ENCODE data around the gene G6PD. TPM values are rescaled to one million over a fixed set of nuclear protein-coding genes. Genes with fewer than 3 reads are reported as not detected.

The G6PD gene
- total RNA-seq, 5 donors from 2014 or later (not counting 1 experiment from before 2014, with no cell fraction given): 46.0 to 59.5 (median 52.4) TPM

GRCh38 chrX:154512879-154513553, 33.6 kb downstream of the G6PD start:
- peak overlapping the region in 1 of 3 donors; percentile 49 for H3K4me3 Mint-ChIP-seq
- H3K36me3 Mint-ChIP-seq: peaks cover 16% of the 10 kb centered on the region
- Histone ChIP-seq H3K27me3 (replicated peaks in 1 of 2; ENCODE audit: control insufficient read depth in 2 of 2, extremely low read depth in 1 of 2, insufficient read depth in 2 of 2, low read length in 1 of 2) (no peaks in the 10 kb centered on the region), H3K36me3 (ENCODE audit: control insufficient read depth in 2 of 2, extremely low read depth in 1 of 2, insufficient read depth in 1 of 2, low read length in 1 of 2) (peaks cover 4 to 10% of the 10 kb centered on the region in 2 donors), H3K4me1 (ENCODE audit: control insufficient read depth in 1 of 2, extremely low read depth in 1 of 2, insufficient read depth in 2 of 2, low read length in 2 of 2) (peaks cover 0 to 45% of the 10 kb centered on the region in 2 experiments), H3K9me3 (no peaks in the 10 kb centered on the region), H3K4me3 (ENCODE audit: control insufficient read depth in 1 of 2, extremely low read depth in 1 of 2, low read length in 1 of 2) (no peak overlapping the region), H3K27ac (ENCODE audit: low read length) (no peak overlapping the region)
- H3K27ac Mint-ChIP-seq: no peak overlapping the region
- no CpG with 5 or more reads among the region's 16 CpGs for WGBS (ENCODE audit: insufficient coverage)
- no peak for DNase-seq
- peaks cover 0 to 2% (median 0%) of the 10 kb centered on the region in 3 donors for H3K9me3 Mint-ChIP-seq
- peaks cover 0 to 9% of the 10 kb centered on the region in 2 donors for H3K27me3 Mint-ChIP-seq
- ChIA-PET POLR2A (no interaction called here), CTCF (no interaction called here)
- ATAC-seq (replicated peaks in 1 of 4): no peak
- H3K4me1 Mint-ChIP-seq: peaks cover 33 to 36% (median 33%) of the 10 kb centered on the region in 3 donors

GRCh38 chrX:154511761-154512160, 34.9 kb downstream of the G6PD start:
- Histone ChIP-seq H3K27me3 (replicated peaks in 1 of 2; ENCODE audit: control insufficient read depth in 2 of 2, extremely low read depth in 1 of 2, insufficient read depth in 2 of 2, low read length in 1 of 2) (no peaks in the 10 kb centered on the region), H3K4me3 (ENCODE audit: control insufficient read depth in 1 of 2, extremely low read depth in 1 of 2, low read length in 1 of 2) (no peak overlapping the region), H3K9me3 (no peaks in the 10 kb centered on the region), H3K36me3 (ENCODE audit: control insufficient read depth in 2 of 2, extremely low read depth in 1 of 2, insufficient read depth in 1 of 2, low read length in 1 of 2) (peaks cover 4 to 15% of the 10 kb centered on the region in 2 donors), H3K27ac (ENCODE audit: low read length) (peak overlapping the region; percentile 71), H3K4me1 (ENCODE audit: control insufficient read depth in 1 of 2, extremely low read depth in 1 of 2, insufficient read depth in 2 of 2, low read length in 2 of 2) (peaks cover 0 to 39% of the 10 kb centered on the region in 2 experiments)
- no peak for DNase-seq
- 40% methylated on average over 1 of the region's 12 CpGs for WGBS (ENCODE audit: insufficient coverage)
- POLR2A ChIA-PET: no interaction called here
- Mint-ChIP-seq H3K27ac (peak overlapping the region; percentile 82 to 87), H3K27me3 (peaks cover 0 to 9% of the 10 kb centered on the region in 2 donors), H3K36me3 (peaks cover 16% of the 10 kb centered on the region), H3K4me1 (peaks cover 33 to 36% (median 33%) of the 10 kb centered on the region in 3 donors), H3K9me3 (peaks cover 0 to 2% (median 0%) of the 10 kb centered on the region in 3 donors), H3K4me3 (peak overlapping the region in 1 of 3 donors; percentile 56)
- no peak for ATAC-seq (replicated peaks in 1 of 4)
- CTCF ChIA-PET: no interaction called here

- POLR2A ChIA-PET: no interaction called here
- Mint-ChIP-seq H3K4me1 (peaks cover 22 to 24% (median 23%) of the 10 kb centered on the region in 3 donors), H3K9me3 (peaks cover 0 to 2% (median 0%) of the 10 kb centered on the region in 3 donors), H3K4me3 (no peak overlapping the region), H3K27me3 (peaks cover 0 to 9% of the 10 kb centered on the region in 2 donors), H3K27ac (no peak overlapping the region), H3K36me3 (peaks cover 19% of the 10 kb centered on the region)
- ATAC-seq (replicated peaks in 1 of 4): no peak
- H3K27ac ChIP-seq (ENCODE audit: low read length): no peak overlapping the region
- H3K36me3 ChIP-seq (ENCODE audit: control insufficient read depth in 2 of 2, extremely low read depth in 1 of 2, insufficient read depth in 1 of 2, low read length in 1 of 2): peaks cover 4 to 27% of the 10 kb centered on the region in 2 donors
- H3K4me1 ChIP-seq (ENCODE audit: control insufficient read depth in 1 of 2, extremely low read depth in 1 of 2, insufficient read depth in 2 of 2, low read length in 2 of 2): peaks cover 0 to 26% of the 10 kb centered on the region in 2 experiments
- no peak for DNase-seq
- CTCF ChIA-PET: no interaction called here
- H3K4me3 ChIP-seq (ENCODE audit: control insufficient read depth in 1 of 2, extremely low read depth in 1 of 2, low read length in 1 of 2): no peak overlapping the region
- no peaks in the 10 kb centered on the region for H3K27me3 ChIP-seq (replicated peaks in 1 of 2; ENCODE audit: control insufficient read depth in 2 of 2, extremely low read depth in 1 of 2, insufficient read depth in 2 of 2, low read length in 1 of 2)
- H3K9me3 ChIP-seq: no peaks in the 10 kb centered on the region
- WGBS (ENCODE audit: insufficient coverage): no CpG with 5 or more reads among the region's 5 CpGs
Measured at GRCh38 chrX:154509455-154509854, 37.2 kb downstream of the G6PD start.

- CTCF ChIA-PET: no interaction called here
- Histone ChIP-seq H3K9me3 (no peaks in the 10 kb centered on the region), H3K4me1 (ENCODE audit: control insufficient read depth in 1 of 2, extremely low read depth in 1 of 2, insufficient read depth in 2 of 2, low read length in 2 of 2) (peaks cover 0 to 21% of the 10 kb centered on the region in 2 experiments), H3K27ac (ENCODE audit: low read length) (no peak overlapping the region), H3K36me3 (ENCODE audit: control insufficient read depth in 2 of 2, extremely low read depth in 1 of 2, insufficient read depth in 1 of 2, low read length in 1 of 2) (peaks cover 4 to 27% of the 10 kb centered on the region in 2 donors), H3K27me3 (replicated peaks in 1 of 2; ENCODE audit: control insufficient read depth in 2 of 2, extremely low read depth in 1 of 2, insufficient read depth in 2 of 2, low read length in 1 of 2) (no peaks in the 10 kb centered on the region), H3K4me3 (ENCODE audit: control insufficient read depth in 1 of 2, extremely low read depth in 1 of 2, low read length in 1 of 2) (no peak overlapping the region)
- no peak overlapping the region for H3K27ac Mint-ChIP-seq
- WGBS (ENCODE audit: insufficient coverage): 97% methylated on average over 7 of the region's 13 CpGs
- H3K4me3 Mint-ChIP-seq: no peak overlapping the region
- POLR2A ChIA-PET: no interaction called here
- peaks cover 0 to 2% (median 0%) of the 10 kb centered on the region in 3 donors for H3K9me3 Mint-ChIP-seq
- DNase-seq (no peak), ATAC-seq (replicated peaks in 1 of 4) (no peak)
- H3K4me1 Mint-ChIP-seq: peaks cover 15 to 17% (median 16%) of the 10 kb centered on the region in 3 donors
- H3K36me3 Mint-ChIP-seq: peaks cover 16% of the 10 kb centered on the region
- peaks cover 0 to 3% of the 10 kb centered on the region in 2 donors for H3K27me3 Mint-ChIP-seq
Measured at GRCh38 chrX:154508384-154508745, 38.3 kb downstream of the G6PD start.

- Mint-ChIP-seq H3K4me3 (no peak overlapping the region), H3K9me3 (peaks cover 0 to 2% (median 0%) of the 10 kb centered on the region in 3 donors), H3K4me1 (peaks cover 13 to 17% (median 15%) of the 10 kb centered on the region in 3 donors), H3K36me3 (peaks cover 16% of the 10 kb centered on the region), H3K27ac (no peak overlapping the region), H3K27me3 (peaks cover 0 to 3% of the 10 kb centered on the region in 2 donors)
- Histone ChIP-seq H3K9me3 (no peaks in the 10 kb centered on the region), H3K27ac (ENCODE audit: low read length) (no peak overlapping the region), H3K4me3 (ENCODE audit: control insufficient read depth in 1 of 2, extremely low read depth in 1 of 2, low read length in 1 of 2) (no peak overlapping the region), H3K27me3 (replicated peaks in 1 of 2; ENCODE audit: control insufficient read depth in 2 of 2, extremely low read depth in 1 of 2, insufficient read depth in 2 of 2, low read length in 1 of 2) (no peaks in the 10 kb centered on the region), H3K4me1 (ENCODE audit: control insufficient read depth in 1 of 2, extremely low read depth in 1 of 2, insufficient read depth in 2 of 2, low read length in 2 of 2) (peaks cover 0 to 18% of the 10 kb centered on the region in 2 experiments), H3K36me3 (ENCODE audit: control insufficient read depth in 2 of 2, extremely low read depth in 1 of 2, insufficient read depth in 1 of 2, low read length in 1 of 2) (peaks cover 4 to 27% of the 10 kb centered on the region in 2 donors)
- CTCF ChIA-PET: no interaction called here
- DNase-seq (no peak), ATAC-seq (replicated peaks in 1 of 4) (no peak)
- 84% methylated on average over 6 of the region's 24 CpGs for WGBS (ENCODE audit: insufficient coverage)
- POLR2A ChIA-PET: interaction anchor here in 1 of 2 donors (0.7 kb wide), 1 partner anchor 291 kb away, joined by 4 read pairs; no protein-coding TSS in a partner anchor
Measured at GRCh38 chrX:154507673-154508383, 38.8 kb downstream of the G6PD start.

GRCh38 chrX:154506483-154507332, 39.9 kb downstream of the G6PD start:
- H3K4me3 ChIP-seq (ENCODE audit: control insufficient read depth in 1 of 2, extremely low read depth in 1 of 2, low read length in 1 of 2): no peak overlapping the region
- H3K27me3 ChIP-seq (replicated peaks in 1 of 2; ENCODE audit: control insufficient read depth in 2 of 2, extremely low read depth in 1 of 2, insufficient read depth in 2 of 2, low read length in 1 of 2): no peaks in the 10 kb centered on the region
- Mint-ChIP-seq H3K9me3 (peaks cover 0 to 2% (median 0%) of the 10 kb centered on the region in 3 donors), H3K27me3 (peaks cover 0 to 3% of the 10 kb centered on the region in 2 donors), H3K4me3 (no peak overlapping the region), H3K27ac (no peak overlapping the region), H3K4me1 (peaks cover 9 to 12% (median 12%) of the 10 kb centered on the region in 3 donors), H3K36me3 (peaks cover 16% of the 10 kb centered on the region)
- H3K9me3 ChIP-seq: no peaks in the 10 kb centered on the region
- peaks cover 4 to 27% of the 10 kb centered on the region in 2 donors for H3K36me3 ChIP-seq (ENCODE audit: control insufficient read depth in 2 of 2, extremely low read depth in 1 of 2, insufficient read depth in 1 of 2, low read length in 1 of 2)
- DNase-seq: no peak
- POLR2A ChIA-PET: no interaction called here
- no peak for ATAC-seq (replicated peaks in 1 of 4)
- 95% methylated on average over 11 of the region's 37 CpGs for WGBS (ENCODE audit: insufficient coverage)
- H3K4me1 ChIP-seq (ENCODE audit: control insufficient read depth in 1 of 2, extremely low read depth in 1 of 2, insufficient read depth in 2 of 2, low read length in 2 of 2): peaks cover 0 to 9% of the 10 kb centered on the region in 2 experiments
- H3K27ac ChIP-seq (ENCODE audit: low read length): no peak overlapping the region
- CTCF ChIA-PET: no interaction called here

Data from T-cell (primary cell).